ENCODE results near the gene PPA2.
"Not testable (repeated sequence)": the region's sequence is repeated elsewhere in the genome, so short reads cannot be mapped to it uniquely, and the experiment has no call there.

PPA2 gene

GRCh38 chr4:105473324-105474098 lies at the start of gene PPA2:
Gene PPA2 (minus strand): TSS chr4:105474062. CDS start chr4:105474050, 12 bp downstream.
- DNase-seq (ENCODE audit: low read depth in 2 of 2): peak; percentile 60 to 69

GRCh38 chr4:105520819-105521790 lies 47.2 kb upstream of the PPA2 start:
- DNase-seq (ENCODE audit: low read depth in 2 of 2): peak; percentile 5 to 7

- DNase-seq (ENCODE audit: low read depth in 2 of 2): no peak
These were observed 36.4 kb upstream of the PPA2 start for GRCh38 chr4:105510245-105510644.

GRCh38 chr4:105509714-105510113 lies 35.9 kb upstream of the PPA2 start:
- DNase-seq (ENCODE audit: low read depth in 2 of 2): no peak

GRCh38 chr4:105509291-105509690 lies 35.4 kb upstream of the PPA2 start:
- DNase-seq (ENCODE audit: low read depth in 2 of 2): no peak

- DNase-seq (ENCODE audit: low read depth in 2 of 2): no peak
These were observed 30.9 kb upstream of the PPA2 start for GRCh38 chr4:105504744-105505143.

GRCh38 chr4:105503484-105503883 lies 29.6 kb upstream of the PPA2 start:
- no peak for DNase-seq (ENCODE audit: low read depth in 2 of 2)

GRCh38 chr4:105496899-105497298 lies 23.0 kb upstream of the PPA2 start:
- DNase-seq (ENCODE audit: low read depth in 2 of 2): no peak

GRCh38 chr4:105495667-105496066 lies 21.8 kb upstream of the PPA2 start:
- no peak for DNase-seq (ENCODE audit: low read depth in 2 of 2)

- no peak for DNase-seq (ENCODE audit: low read depth in 2 of 2)
These were observed 16.7 kb upstream of the PPA2 start for GRCh38 chr4:105490523-105490922.

- no peak for DNase-seq (ENCODE audit: low read depth in 2 of 2)
These were observed 10.0 kb upstream of the PPA2 start for GRCh38 chr4:105483840-105484239.

- peak in 1 of 2 experiments; percentile 53 for DNase-seq (ENCODE audit: low read depth in 2 of 2)
These were observed 247 bp upstream of the PPA2 start for GRCh38 chr4:105474099-105474518.

- no peak for DNase-seq (ENCODE audit: low read depth in 2 of 2)
These were observed 965 bp downstream of the PPA2 start for GRCh38 chr4:105472871-105473323.

GRCh38 chr4:105471566-105472176 lies 2.2 kb downstream of the PPA2 start:
- peak; percentile 44 to 50 for DNase-seq (ENCODE audit: low read depth in 2 of 2)

GRCh38 chr4:105470766-105471165 lies 3.1 kb downstream of the PPA2 start:
- DNase-seq (ENCODE audit: low read depth in 2 of 2): no peak

- DNase-seq (ENCODE audit: low read depth in 2 of 2): no peak
These were observed 4.1 kb downstream of the PPA2 start for GRCh38 chr4:105469736-105470135.

- no peak for DNase-seq (ENCODE audit: low read depth in 2 of 2)
These were observed 7.3 kb downstream of the PPA2 start for GRCh38 chr4:105466580-105466979.

GRCh38 chr4:105464563-105464962 lies 9.3 kb downstream of the PPA2 start:
- DNase-seq (ENCODE audit: low read depth in 2 of 2): not testable (repeated sequence)

GRCh38 chr4:105462576-105462975 lies 11.3 kb downstream of the PPA2 start:
- DNase-seq (ENCODE audit: low read depth in 2 of 2): no peak

GRCh38 chr4:105461621-105462382 lies 12.1 kb downstream of the PPA2 start:
- DNase-seq (ENCODE audit: low read depth in 2 of 2): no peak

GRCh38 chr4:105461221-105461620 lies 12.6 kb downstream of the PPA2 start:
- no peak for DNase-seq (ENCODE audit: low read depth in 2 of 2)

Measured in fibroblast of skin of left quadriceps (primary cell).